BE2C (cell line): ENCODE data around the gene CACNA1I.

Experiments used
- DNase-seq: peaks from one replicate; pipeline ENCODE4 v3.0.0-alpha.2; 2020
- H3K27me3 ChIP-seq: fragments of 250-450 bp; sonication (Bioruptor Pico); 2 replicates; pipeline ENCODE4 v1.5.1; 2020; ENCODE audit warnings: mild to moderate bottlenecking
- H3K36me3 ChIP-seq: fragments of 250-450 bp; sonication (Bioruptor Pico); 2 replicates; pipeline ENCODE4 v1.5.1; 2020; ENCODE audit warnings: mild to moderate bottlenecking
- H3K4me1 ChIP-seq: fragments of 250-450 bp; sonication (Bioruptor Pico); 2 replicates; pipeline ENCODE4 v1.5.1; 2020
- H3K4me3 ChIP-seq: 2 replicates; pipeline ENCODE4 v1.5.1; 2011; ENCODE audit warnings: low read depth, low read length
- H3K9me3 ChIP-seq: fragments of 250-450 bp; sonication (Bioruptor Pico); 2 replicates; pipeline ENCODE4 v1.5.1; 2020
- CTCF ChIP-seq: IDR thresholded peaks from 2 replicates; pipeline ENCODE4 v1.5.1; 2012; ENCODE audit warnings: mild to moderate bottlenecking, low read depth, low read length

CACNA1I gene

GRCh38 chr22:39680486-39680885 is 109.9 kb downstream of the CACNA1I start:
- TF ChIP-seq CTCF = no peak
- Histone ChIP-seq H3K4me1 (no peaks in the 10 kb centered on the region; the same call in 1 of the 2 replicates), H3K36me3 (no peaks in the 10 kb centered on the region), H3K27me3 (no peaks in the 10 kb centered on the region), H3K4me3 (no peak overlapping the region), H3K9me3 (no peaks in the 10 kb centered on the region)
- no peak for DNase-seq

DNA sequence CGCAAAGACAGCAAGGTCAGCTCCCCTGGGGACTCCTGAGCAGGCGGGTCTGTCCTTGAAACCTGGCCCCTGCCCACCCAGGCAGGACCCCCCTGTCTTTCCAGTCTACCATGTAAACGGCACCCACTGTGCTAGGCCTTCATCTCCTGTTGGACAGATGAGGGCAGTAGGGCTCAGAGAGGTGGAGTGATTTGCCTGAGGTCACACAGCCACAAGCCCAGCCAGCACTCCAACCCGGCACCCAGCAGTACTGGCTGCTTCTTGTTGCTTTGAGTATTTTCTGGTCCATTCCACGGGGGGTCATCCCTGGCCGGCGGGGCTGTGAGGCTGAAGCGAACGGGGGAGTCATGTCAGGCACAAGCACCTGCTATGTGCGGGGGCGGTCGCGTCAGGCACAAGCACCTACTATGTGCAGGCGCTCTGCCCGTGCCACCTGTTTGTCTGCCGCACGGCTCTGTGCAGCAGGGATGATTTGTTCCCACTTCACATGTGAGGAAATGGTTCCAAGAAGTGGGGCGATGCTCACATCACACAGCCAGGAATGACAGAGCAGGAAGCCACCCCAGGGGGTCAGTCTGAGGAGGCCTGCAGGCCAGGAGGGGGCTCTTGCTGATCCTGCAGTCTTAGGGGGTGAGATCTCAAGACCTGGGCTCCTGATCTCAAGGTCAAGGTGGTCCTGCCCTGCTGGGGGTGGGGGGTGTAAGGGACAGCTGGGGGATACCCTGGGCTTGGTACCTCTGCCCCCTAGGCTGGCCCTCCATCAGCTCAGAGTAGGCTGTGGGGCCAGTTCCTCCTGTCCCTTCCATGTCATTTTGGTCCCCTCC is 110.7 kb downstream of the CACNA1I start:
- Histone ChIP-seq H3K27me3 (no peaks in the 10 kb centered on the region), H3K4me1 (no peaks in the 10 kb centered on the region; the same call in 1 of the 2 replicates), H3K4me3 (no peak overlapping the region), H3K36me3 (no peaks in the 10 kb centered on the region), H3K9me3 (no peaks in the 10 kb centered on the region)
- DNase-seq = no peak
- TF ChIP-seq CTCF = no peak

- DNase-seq = no peak
- H3K4me1 ChIP-seq = no peaks in the 10 kb centered on the region
- no peaks in the 10 kb centered on the region for H3K9me3 ChIP-seq
- H3K36me3 ChIP-seq = no peaks in the 10 kb centered on the region
- H3K4me3 ChIP-seq = no peak overlapping the region
- TF ChIP-seq CTCF = no peak
- no peaks in the 10 kb centered on the region for H3K27me3 ChIP-seq
Observed at GRCh38 chr22:39682994-39683393, 112.4 kb downstream of the CACNA1I start.

DNA sequence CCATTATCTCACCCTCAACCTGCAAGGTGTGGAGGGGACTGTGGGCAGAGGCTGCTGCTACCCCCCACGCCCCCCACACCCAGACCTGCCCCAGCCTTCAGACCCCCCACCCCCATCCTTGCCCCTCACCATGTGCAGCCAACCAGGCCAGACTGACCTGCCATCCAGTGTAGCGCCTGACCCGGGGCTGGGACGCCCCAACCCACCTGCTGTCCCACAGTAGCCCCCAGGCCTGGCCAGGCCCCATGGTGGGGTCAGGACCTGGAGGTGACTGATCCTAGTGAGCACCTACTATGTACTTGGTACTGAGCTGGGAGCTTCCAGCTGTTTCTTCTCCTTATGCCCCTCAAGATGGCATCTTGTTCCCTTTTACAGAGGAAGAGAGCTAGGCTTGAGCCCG is 113.1 kb downstream of the CACNA1I start:
- no peak for DNase-seq
- no peak for TF ChIP-seq CTCF
- H3K27me3 ChIP-seq = no peaks in the 10 kb centered on the region
- H3K4me1 ChIP-seq = no peaks in the 10 kb centered on the region
- H3K36me3 ChIP-seq = no peaks in the 10 kb centered on the region
- no peaks in the 10 kb centered on the region for H3K9me3 ChIP-seq
- H3K4me3 ChIP-seq = no peak overlapping the region

GRCh38 chr22:39684702-39685281 is 114.2 kb downstream of the CACNA1I start:
- no peaks in the 10 kb centered on the region for H3K9me3 ChIP-seq
- no peaks in the 10 kb centered on the region for H3K27me3 ChIP-seq
- DNase-seq = no peak
- no peak for TF ChIP-seq CTCF
- no peak overlapping the region for H3K4me3 ChIP-seq
- no peaks in the 10 kb centered on the region for H3K4me1 ChIP-seq
- H3K36me3 ChIP-seq = no peaks in the 10 kb centered on the region
